SU-DHL-6 (cell line): ENCODE data around the gene MOAP1.
"Not testable (repeated sequence)": the region's sequence is repeated elsewhere in the genome, so short reads cannot be mapped to it uniquely, and the experiment has no call there.

Source experiments
- H2AFZ ChIP-seq: fragments of 200-600 bp; sonication (generic); 2 replicates; pipeline ENCODE4 v1.6.1; 2014; ENCODE audit warnings: low read depth, mild to moderate bottlenecking, moderate library complexity, mixed read lengths, antibody characterized with exemption, low read length; ENCODE audit not compliant: severe bottlenecking
- H3F3A ChIP-seq: fragments of 200-600 bp; shearing (Covaris generic); 2 replicates; pipeline ENCODE4 v1.6.0; 2016; ENCODE audit warnings: antibody characterized with exemption, mild to moderate bottlenecking; ENCODE audit not compliant: insufficient read depth
- H3K27ac ChIP-seq: fragments of 200-600 bp; sonication (generic); 2 replicates; pipeline ENCODE4 v1.5.1; 2016; ENCODE audit warnings: low read depth, mild to moderate bottlenecking, low read length, moderate library complexity, mixed read lengths
- H3K27me3 ChIP-seq: fragments of 200-600 bp; sonication (generic), shearing (Covaris generic); 2 replicates; pipeline ENCODE4 v1.6.0; 2014; ENCODE audit warnings: mild to moderate bottlenecking, low read length
- H3K36me3 ChIP-seq: fragments of 200-600 bp; sonication (generic); 2 replicates; pipeline ENCODE4 v1.6.1; 2014; ENCODE audit warnings: mild to moderate bottlenecking, low read length, mixed read lengths
- H3K4me2 ChIP-seq: fragments of 300-600, 200-600 bp; shearing (Covaris generic), sonication (generic); 2 replicates; pipeline ENCODE4 v1.6.0; 2014; ENCODE audit warnings: low read length, low read depth, mild to moderate bottlenecking; ENCODE audit not compliant: poor library complexity, severe bottlenecking
- H3K4me3 ChIP-seq: fragments of 200-600 bp; sonication (generic); 2 replicates; pipeline ENCODE4 v1.5.1; 2014; ENCODE audit warnings: antibody characterized with exemption, low read length, mild to moderate bottlenecking, mixed read lengths; ENCODE audit not compliant: insufficient read depth, poor library complexity, severe bottlenecking
- H3K79me2 ChIP-seq: fragments of 200-600 bp; sonication (generic); 2 replicates; pipeline ENCODE4 v1.6.1; 2014; ENCODE audit warnings: mild to moderate bottlenecking, low read length, moderate library complexity; ENCODE audit not compliant: insufficient read depth
- H3K9ac ChIP-seq: fragments of 200-600 bp; sonication (generic); 2 replicates; pipeline ENCODE4 v1.7.0; 2014; ENCODE audit warnings: mild to moderate bottlenecking, low read length
- H3K9me2 ChIP-seq: fragments of 200-600 bp; sonication (generic); replicated peaks from 2 replicates; pipeline ENCODE4 v1.6.1; 2014; ENCODE audit warnings: low read length; ENCODE audit not compliant: insufficient read depth
- H3K9me3 ChIP-seq: fragments of 200-600 bp; sonication (generic); 2 replicates; pipeline ENCODE4 v1.6.1; 2014; ENCODE audit warnings: low read length, mixed read lengths; ENCODE audit not compliant: insufficient read depth
- H4K20me1 ChIP-seq: fragments of 200-600 bp; sonication (generic); 2 replicates; pipeline ENCODE4 v1.6.1; 2014; ENCODE audit warnings: low read depth, mild to moderate bottlenecking, antibody characterized with exemption, low read length, moderate library complexity, mixed read lengths
- EZH2phosphoT487 ChIP-seq: fragments of 200-600 bp; sonication (generic), shearing (Covaris generic); conservative IDR thresholded peaks from 2 replicates; pipeline ENCODE4 v1.6.1; 2018; ENCODE audit warnings: mild to moderate bottlenecking, antibody characterized with exemption, low read length, moderate library complexity, mixed read lengths
- TF ChIP-seq, protein P1 (sequence below): fragments of 200-600 bp; sonication (generic); IDR thresholded peaks from one replicate; pipeline ENCODE4 v1.5.1; 2017; ENCODE audit warnings: antibody characterized with exemption, mild to moderate bottlenecking, low read length, moderate library complexity; ENCODE audit not compliant: insufficient read depth, poor library complexity, severe bottlenecking

MOAP1 gene

GRCh38 chr14:93168610-93169009 is 16.1 kb downstream of the MOAP1 start:
- not testable (repeated sequence) for H3K36me3 ChIP-seq, H2AFZ ChIP-seq, H3K27me3 ChIP-seq, H4K20me1 ChIP-seq, H3K4me3 ChIP-seq, H3K9me2 ChIP-seq, H3K79me2 ChIP-seq, H3F3A ChIP-seq, H3K4me2 ChIP-seq, H3K9me3 ChIP-seq, H3K27ac ChIP-seq, H3K9ac ChIP-seq

- not testable (repeated sequence) for H3F3A ChIP-seq, H3K9me2 ChIP-seq, H3K9ac ChIP-seq, H3K36me3 ChIP-seq, H3K4me2 ChIP-seq, H3K9me3 ChIP-seq, H4K20me1 ChIP-seq, H3K79me2 ChIP-seq, H3K27me3 ChIP-seq, H3K4me3 ChIP-seq, H2AFZ ChIP-seq, H3K27ac ChIP-seq
These were observed 19.1 kb downstream of the MOAP1 start for GRCh38 chr14:93165271-93166265.

DNA sequence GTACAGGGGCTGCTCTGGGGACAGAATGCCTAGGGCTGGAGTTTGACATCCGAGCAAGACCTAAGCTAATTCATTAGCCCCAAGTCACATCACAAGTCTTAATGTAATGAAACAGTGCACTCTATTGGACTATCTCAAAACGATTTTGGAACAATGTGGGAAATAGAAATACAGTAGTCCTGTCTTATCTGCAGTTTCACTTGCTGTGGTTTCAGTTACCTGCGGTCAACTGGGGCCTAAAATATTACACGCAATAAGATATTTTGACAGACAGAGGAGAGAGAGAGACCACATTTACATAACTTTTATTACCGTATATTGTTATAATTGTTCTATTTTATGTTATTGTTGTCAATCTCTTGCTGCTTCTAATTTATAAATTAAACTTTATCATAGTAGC is 21.1 kb downstream of the MOAP1 start:
- Histone ChIP-seq H3K4me3 (no peak overlapping the region), H3K27me3 (no peaks in the 10 kb centered on the region), H3K4me2 (no peak overlapping the region), H3K27ac (no peak overlapping the region), H4K20me1 (no peaks in the 10 kb centered on the region), H3K9me3 (no peaks in the 10 kb centered on the region), H3F3A (no peaks in the 10 kb centered on the region), H3K9ac (no peak overlapping the region), H2AFZ (no peak overlapping the region), H3K9me2 (no peaks in the 10 kb centered on the region), H3K36me3 (no peaks in the 10 kb centered on the region), H3K79me2 (no peaks in the 10 kb centered on the region)
- TF ChIP-seq, protein P1, sequence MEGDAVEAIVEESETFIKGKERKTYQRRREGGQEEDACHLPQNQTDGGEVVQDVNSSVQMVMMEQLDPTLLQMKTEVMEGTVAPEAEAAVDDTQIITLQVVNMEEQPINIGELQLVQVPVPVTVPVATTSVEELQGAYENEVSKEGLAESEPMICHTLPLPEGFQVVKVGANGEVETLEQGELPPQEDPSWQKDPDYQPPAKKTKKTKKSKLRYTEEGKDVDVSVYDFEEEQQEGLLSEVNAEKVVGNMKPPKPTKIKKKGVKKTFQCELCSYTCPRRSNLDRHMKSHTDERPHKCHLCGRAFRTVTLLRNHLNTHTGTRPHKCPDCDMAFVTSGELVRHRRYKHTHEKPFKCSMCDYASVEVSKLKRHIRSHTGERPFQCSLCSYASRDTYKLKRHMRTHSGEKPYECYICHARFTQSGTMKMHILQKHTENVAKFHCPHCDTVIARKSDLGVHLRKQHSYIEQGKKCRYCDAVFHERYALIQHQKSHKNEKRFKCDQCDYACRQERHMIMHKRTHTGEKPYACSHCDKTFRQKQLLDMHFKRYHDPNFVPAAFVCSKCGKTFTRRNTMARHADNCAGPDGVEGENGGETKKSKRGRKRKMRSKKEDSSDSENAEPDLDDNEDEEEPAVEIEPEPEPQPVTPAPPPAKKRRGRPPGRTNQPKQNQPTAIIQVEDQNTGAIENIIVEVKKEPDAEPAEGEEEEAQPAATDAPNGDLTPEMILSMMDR, result no peak
- TF ChIP-seq EZH2phosphoT487, result no peak

- no peaks in the 10 kb centered on the region for H3K79me2 ChIP-seq
- no peak overlapping the region for H3K4me2 ChIP-seq
- no peaks in the 10 kb centered on the region for H3K27me3 ChIP-seq
- H3K4me3 ChIP-seq, result no peak overlapping the region
- H3F3A ChIP-seq, result no peaks in the 10 kb centered on the region
- H3K27ac ChIP-seq, result no peak overlapping the region
- no peak overlapping the region for H2AFZ ChIP-seq
- no peaks in the 10 kb centered on the region for H3K9me2 ChIP-seq
- no peaks in the 10 kb centered on the region for H3K36me3 ChIP-seq
- H3K9ac ChIP-seq, result no peak overlapping the region
- H3K9me3 ChIP-seq, result no peaks in the 10 kb centered on the region
- H4K20me1 ChIP-seq, result no peaks in the 10 kb centered on the region
- TF ChIP-seq EZH2phosphoT487, result no peak
- TF ChIP-seq, protein P1, result no peak
These were observed 23.2 kb downstream of the MOAP1 start for GRCh38 chr14:93161411-93161940.
